ENCODE data around the gene DDX11.
"Not testable (repeated sequence)": the region's sequence is repeated elsewhere in the genome, so short reads cannot be mapped to it uniquely, and the experiment has no call there.

DNA sequence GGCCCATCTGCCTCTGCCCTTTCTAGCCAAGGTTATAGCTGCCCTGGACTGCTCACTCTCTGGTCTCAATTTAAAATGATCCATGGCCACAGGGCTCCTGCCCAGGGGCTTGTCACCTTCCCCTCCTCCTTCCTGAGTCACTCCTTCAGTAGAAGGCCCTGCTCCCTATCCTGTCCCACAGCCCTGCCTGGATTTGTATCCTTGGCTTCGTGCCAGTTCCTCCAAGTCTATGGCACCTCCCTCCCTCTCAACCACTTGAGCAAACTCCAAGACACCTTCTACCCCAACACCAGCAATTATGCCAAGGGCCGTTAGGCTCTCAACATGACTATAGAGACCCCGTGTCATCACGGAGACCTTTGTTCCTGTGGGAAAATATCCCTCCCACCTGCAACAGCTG lies 30.6 kb downstream of the DDX11 start:
- TF ChIP-seq POLR2AphosphoS5 (IDR thresholded peaks at IDR 0.05; ENCODE audit: low read depth); GABPA (IDR thresholded peaks at IDR 0.05; ENCODE audit: low read depth); SPI1 (IDR thresholded peaks at IDR 0.05; ENCODE audit: borderline replicate concordance, low read depth): not testable (repeated sequence)
- TF ChIP-seq, protein P1, sequence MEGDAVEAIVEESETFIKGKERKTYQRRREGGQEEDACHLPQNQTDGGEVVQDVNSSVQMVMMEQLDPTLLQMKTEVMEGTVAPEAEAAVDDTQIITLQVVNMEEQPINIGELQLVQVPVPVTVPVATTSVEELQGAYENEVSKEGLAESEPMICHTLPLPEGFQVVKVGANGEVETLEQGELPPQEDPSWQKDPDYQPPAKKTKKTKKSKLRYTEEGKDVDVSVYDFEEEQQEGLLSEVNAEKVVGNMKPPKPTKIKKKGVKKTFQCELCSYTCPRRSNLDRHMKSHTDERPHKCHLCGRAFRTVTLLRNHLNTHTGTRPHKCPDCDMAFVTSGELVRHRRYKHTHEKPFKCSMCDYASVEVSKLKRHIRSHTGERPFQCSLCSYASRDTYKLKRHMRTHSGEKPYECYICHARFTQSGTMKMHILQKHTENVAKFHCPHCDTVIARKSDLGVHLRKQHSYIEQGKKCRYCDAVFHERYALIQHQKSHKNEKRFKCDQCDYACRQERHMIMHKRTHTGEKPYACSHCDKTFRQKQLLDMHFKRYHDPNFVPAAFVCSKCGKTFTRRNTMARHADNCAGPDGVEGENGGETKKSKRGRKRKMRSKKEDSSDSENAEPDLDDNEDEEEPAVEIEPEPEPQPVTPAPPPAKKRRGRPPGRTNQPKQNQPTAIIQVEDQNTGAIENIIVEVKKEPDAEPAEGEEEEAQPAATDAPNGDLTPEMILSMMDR (IDR thresholded peaks at IDR 0.05; ENCODE audit: insufficient read depth, low read length), result not testable (repeated sequence)
- TF ChIP-seq, protein P2, sequence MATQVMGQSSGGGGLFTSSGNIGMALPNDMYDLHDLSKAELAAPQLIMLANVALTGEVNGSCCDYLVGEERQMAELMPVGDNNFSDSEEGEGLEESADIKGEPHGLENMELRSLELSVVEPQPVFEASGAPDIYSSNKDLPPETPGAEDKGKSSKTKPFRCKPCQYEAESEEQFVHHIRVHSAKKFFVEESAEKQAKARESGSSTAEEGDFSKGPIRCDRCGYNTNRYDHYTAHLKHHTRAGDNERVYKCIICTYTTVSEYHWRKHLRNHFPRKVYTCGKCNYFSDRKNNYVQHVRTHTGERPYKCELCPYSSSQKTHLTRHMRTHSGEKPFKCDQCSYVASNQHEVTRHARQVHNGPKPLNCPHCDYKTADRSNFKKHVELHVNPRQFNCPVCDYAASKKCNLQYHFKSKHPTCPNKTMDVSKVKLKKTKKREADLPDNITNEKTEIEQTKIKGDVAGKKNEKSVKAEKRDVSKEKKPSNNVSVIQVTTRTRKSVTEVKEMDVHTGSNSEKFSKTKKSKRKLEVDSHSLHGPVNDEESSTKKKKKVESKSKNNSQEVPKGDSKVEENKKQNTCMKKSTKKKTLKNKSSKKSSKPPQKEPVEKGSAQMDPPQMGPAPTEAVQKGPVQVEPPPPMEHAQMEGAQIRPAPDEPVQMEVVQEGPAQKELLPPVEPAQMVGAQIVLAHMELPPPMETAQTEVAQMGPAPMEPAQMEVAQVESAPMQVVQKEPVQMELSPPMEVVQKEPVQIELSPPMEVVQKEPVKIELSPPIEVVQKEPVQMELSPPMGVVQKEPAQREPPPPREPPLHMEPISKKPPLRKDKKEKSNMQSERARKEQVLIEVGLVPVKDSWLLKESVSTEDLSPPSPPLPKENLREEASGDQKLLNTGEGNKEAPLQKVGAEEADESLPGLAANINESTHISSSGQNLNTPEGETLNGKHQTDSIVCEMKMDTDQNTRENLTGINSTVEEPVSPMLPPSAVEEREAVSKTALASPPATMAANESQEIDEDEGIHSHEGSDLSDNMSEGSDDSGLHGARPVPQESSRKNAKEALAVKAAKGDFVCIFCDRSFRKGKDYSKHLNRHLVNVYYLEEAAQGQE (IDR thresholded peaks at IDR 0.05; ENCODE audit: insufficient replicate concordance, low read depth), result not testable (repeated sequence)

All from HL-60 (cell line).